H9 (cell line): Measurements from ENCODE around the gene FRMD1. TPM values are rescaled to one million over a fixed set of nuclear protein-coding genes. Genes with fewer than 3 reads are reported as not detected.

Source experiments
- DNase-seq: peaks from one replicate; pipeline ENCODE4 v3.0.0-alpha.2; 2017
- H2AFZ ChIP-seq: one replicate; pipeline ENCODE4 v1.6.1; 2013; ENCODE audit warnings: mild to moderate bottlenecking, low read length, control low read depth, moderate library complexity
- H2AK5ac ChIP-seq: 2 replicates; pipeline ENCODE4 v1.6.1; 2013; ENCODE audit warnings: low read length, control low read depth, mixed read lengths; ENCODE audit not compliant: insufficient read length
- H2BK120ac ChIP-seq: one replicate; pipeline ENCODE4 v1.6.1; 2013; ENCODE audit warnings: low read depth, mild to moderate bottlenecking, low read length, control low read depth, inconsistent platforms; ENCODE audit not compliant: poor library complexity, severe bottlenecking
- H2BK12ac ChIP-seq: 2 replicates; pipeline ENCODE4 v1.6.1; 2013; ENCODE audit warnings: low read length, control low read depth, mixed read lengths, low read depth; ENCODE audit not compliant: insufficient read length
- H2BK15ac ChIP-seq: 2 replicates; pipeline ENCODE4 v1.6.1; 2013; ENCODE audit warnings: low read depth, low read length, control low read depth
- H2BK20ac ChIP-seq: one replicate; pipeline ENCODE4 v1.6.1; 2013; ENCODE audit warnings: low read depth, mild to moderate bottlenecking, low read length, control low read depth, inconsistent platforms; ENCODE audit not compliant: poor library complexity, severe bottlenecking
- H2BK5ac ChIP-seq: 2 replicates; pipeline ENCODE4 v1.6.1; 2013; ENCODE audit warnings: low read length, control low read depth, mixed read lengths; ENCODE audit not compliant: insufficient read length
- H3K14ac ChIP-seq: 2 replicates; pipeline ENCODE4 v1.6.1; 2013; ENCODE audit warnings: low read length, control low read depth; ENCODE audit not compliant: insufficient read depth
- H3K18ac ChIP-seq: 2 replicates; pipeline ENCODE4 v1.6.1; 2013; ENCODE audit warnings: low read depth, mild to moderate bottlenecking, mixed read lengths, low read length, control low read depth; ENCODE audit not compliant: insufficient read length
- H3K23ac ChIP-seq: 2 replicates; pipeline ENCODE4 v1.6.1; 2013; ENCODE audit warnings: low read length, control low read depth, mixed read lengths, low read depth; ENCODE audit not compliant: insufficient read length
- H3K23me2 ChIP-seq: 2 replicates; pipeline ENCODE4 v1.6.1; 2013; ENCODE audit warnings: low read depth, mild to moderate bottlenecking, mixed read lengths, low read length, control low read depth; ENCODE audit not compliant: insufficient read length, poor library complexity, severe bottlenecking
- H3K27ac ChIP-seq: 2 replicates; pipeline ENCODE4 v1.5.1; 2013; ENCODE audit warnings: low read length, control low read depth, mixed read lengths, low read depth; ENCODE audit not compliant: insufficient read length
- H3K27me3 ChIP-seq: 2 replicates; pipeline ENCODE4 v1.6.1; 2013; ENCODE audit warnings: low read length, control low read depth, inconsistent platforms; ENCODE audit not compliant: insufficient read depth
- H3K4ac ChIP-seq: 2 replicates; pipeline ENCODE4 v1.6.1; 2013; ENCODE audit warnings: low read depth, mild to moderate bottlenecking, control low read depth, inconsistent platforms, low read length, moderate library complexity
- H3K4me1 ChIP-seq: 2 replicates; pipeline ENCODE4 v1.6.1; 2013; ENCODE audit warnings: low read length, control low read depth, inconsistent platforms; ENCODE audit not compliant: insufficient read depth
- H3K4me2 ChIP-seq: 2 replicates; pipeline ENCODE4 v1.6.1; 2013; ENCODE audit warnings: low read length, control low read depth, mixed read lengths; ENCODE audit not compliant: insufficient read length, insufficient read depth
- H3K56ac ChIP-seq: 2 replicates; pipeline ENCODE4 v1.6.1; 2013; ENCODE audit warnings: low read depth, mild to moderate bottlenecking, mixed read lengths, low read length, control low read depth; ENCODE audit not compliant: insufficient read length
- H3K79me1 ChIP-seq: 2 replicates; pipeline ENCODE4 v1.6.1; 2013; ENCODE audit warnings: low read depth, mild to moderate bottlenecking, moderate library complexity, low read length, control low read depth, inconsistent platforms; ENCODE audit not compliant: insufficient read depth, poor library complexity, severe bottlenecking
- H3K79me2 ChIP-seq: 2 replicates; pipeline ENCODE4 v1.6.1; 2013; ENCODE audit warnings: low read length, control low read depth, inconsistent platforms; ENCODE audit not compliant: insufficient read depth
- H3K9ac ChIP-seq: 2 replicates; pipeline ENCODE4 v1.6.1; 2013; ENCODE audit warnings: low read length, control low read depth, mixed read lengths; ENCODE audit not compliant: insufficient read length; ENCODE audit errors: extremely low read depth
- H3K9me3 ChIP-seq: one replicate; pipeline ENCODE4 v1.6.1; 2013; ENCODE audit warnings: low read depth, low read length, inconsistent platforms; ENCODE audit not compliant: control insufficient read depth
- H3T11ph ChIP-seq: one replicate; pipeline ENCODE4 v1.6.1; 2013; ENCODE audit warnings: mild to moderate bottlenecking, low read length, control low read depth, inconsistent platforms
- H4K20me1 ChIP-seq: one replicate; pipeline ENCODE4 v1.6.1; 2013; ENCODE audit not compliant: control insufficient read depth, insufficient read length, insufficient read depth
- H4K5ac ChIP-seq: 2 replicates; pipeline ENCODE4 v1.6.1; 2013; ENCODE audit warnings: low read depth, mild to moderate bottlenecking, mixed read lengths, low read length, control low read depth; ENCODE audit not compliant: insufficient read length
- H4K8ac ChIP-seq: replicated peaks from 2 replicates; pipeline ENCODE4 v1.6.1; 2013; ENCODE audit warnings: low read length, control low read depth, mixed read lengths, low read depth; ENCODE audit not compliant: insufficient read length
- H4K91ac ChIP-seq: 2 replicates; pipeline ENCODE4 v1.6.1; 2013; ENCODE audit warnings: low read depth, mild to moderate bottlenecking, moderate library complexity, mixed read lengths, low read length, control low read depth; ENCODE audit not compliant: insufficient read length
- H3K27ac Mint-ChIP-seq, 3 experiments: 2 replicates in 2 of 3; 3 replicates in 1 of 3; pipeline ENCODE4 v1.8.0; 2020 to 2021; ENCODE audit warnings: mixed read lengths in 3 of 3, mild to moderate bottlenecking in 1 of 3, moderate library complexity in 1 of 3
- H3K27me3 Mint-ChIP-seq: 2 replicates; pipeline ENCODE4 v1.8.0; 2021; ENCODE audit warnings: low read depth, mild to moderate bottlenecking, moderate library complexity, mixed read lengths
- H3K36me3 Mint-ChIP-seq, 3 experiments: 2 replicates in 2 of 3; 3 replicates in 1 of 3; pipeline ENCODE4 v1.8.0; 2020 to 2021; ENCODE audit warnings: low read depth in 3 of 3, mixed read lengths in 3 of 3; ENCODE audit not compliant: insufficient read depth in 1 of 3
- H3K4me1 Mint-ChIP-seq, 2 experiments: 2 replicates each; pipeline ENCODE4 v1.8.0; 2020; ENCODE audit warnings: mixed read lengths in 2 of 2
- H3K4me3 Mint-ChIP-seq, 2 experiments: 2 replicates in 1 of 2; 3 replicates in 1 of 2; pipeline ENCODE4 v1.8.0; 2020 to 2021; ENCODE audit warnings: mild to moderate bottlenecking in 2 of 2, mixed read lengths in 2 of 2, moderate library complexity in 1 of 2
- H3K9me3 Mint-ChIP-seq, 2 experiments: 2 replicates in 1 of 2; 3 replicates in 1 of 2; pipeline ENCODE4 v1.8.0; 2020; ENCODE audit warnings: mild to moderate bottlenecking in 2 of 2, mixed read lengths in 2 of 2, moderate library complexity in 1 of 2
- WGBS: extraction: QIAGEN DNeasy Blood & Tissue Kit; methylation state at CpG from one replicate; pipeline ENCODE4 v1.1.7; 2013; ENCODE audit warnings: missing lambda C conversion rate, low lambda C conversion rate, mixed read lengths; ENCODE audit not compliant: insufficient read length; ENCODE audit errors: extremely low coverage; 5-methylcytosine and 5-hydroxymethylcytosine counted together
- total RNA-seq: library from RNA; stranded (reverse); gene quantifications from 2 replicates; pipeline ENCODE4 v1.2.1, GENCODE V29; 2021
- TF ChIP-seq, protein P1 (sequence below): fragments of 200-600 bp; sonication (generic); conservative IDR thresholded peaks from 3 replicates; pipeline ENCODE4 v1.8.0; 2021; ENCODE audit warnings: antibody characterized with exemption, mild to moderate bottlenecking

FRMD1 gene
- total RNA-seq, 1 experiment from 2014 or later, result not detected

- no peaks in the 10 kb centered on the region for H3K9me3 ChIP-seq
- Mint-ChIP-seq H3K27ac (no peak overlapping the region), H3K4me1 (peaks cover 30 to 40% of the 10 kb centered on the region in 2 experiments), H3K36me3 (no peaks in the 10 kb centered on the region), H3K4me3 (no peak overlapping the region), H3K9me3 (no peaks in the 10 kb centered on the region), H3K27me3 (peaks cover 3% of the 10 kb centered on the region)
- H3K27me3 ChIP-seq, result no peaks in the 10 kb centered on the region
- no peak overlapping the region for H3K4ac ChIP-seq
- H4K91ac ChIP-seq, result no peak overlapping the region
- H4K8ac ChIP-seq, result no peak overlapping the region
- no peak overlapping the region for H3K27ac ChIP-seq
- no peak overlapping the region for H3K4me2 ChIP-seq
- no peak overlapping the region for H2BK20ac ChIP-seq
- H3T11ph ChIP-seq, result no peak overlapping the region
- no peak overlapping the region for H2BK5ac ChIP-seq
- peaks cover 6% of the 10 kb centered on the region; the same call in 1 of the 2 replicates for H3K4me1 ChIP-seq
- no peak overlapping the region for H2BK12ac ChIP-seq
- H3K23me2 ChIP-seq, result no peaks in the 10 kb centered on the region
- no peaks in the 10 kb centered on the region for H3K79me2 ChIP-seq
- no peak overlapping the region for H2AK5ac ChIP-seq
- no peak overlapping the region for H3K56ac ChIP-seq
- no CpG with 5 or more reads among the region's 26 CpGs for WGBS
- H3K9ac ChIP-seq, result no peak overlapping the region
- no peak overlapping the region for H3K23ac ChIP-seq
- H4K5ac ChIP-seq, result no peak overlapping the region
- H2BK120ac ChIP-seq, result no peak overlapping the region
- DNase-seq, result no peak
- H4K20me1 ChIP-seq, result no peaks in the 10 kb centered on the region
- no peak overlapping the region for H2AFZ ChIP-seq
- no peak overlapping the region for H3K14ac ChIP-seq
- H3K18ac ChIP-seq, result no peak overlapping the region
- H3K79me1 ChIP-seq, result no peaks in the 10 kb centered on the region
- TF ChIP-seq, protein P1, sequence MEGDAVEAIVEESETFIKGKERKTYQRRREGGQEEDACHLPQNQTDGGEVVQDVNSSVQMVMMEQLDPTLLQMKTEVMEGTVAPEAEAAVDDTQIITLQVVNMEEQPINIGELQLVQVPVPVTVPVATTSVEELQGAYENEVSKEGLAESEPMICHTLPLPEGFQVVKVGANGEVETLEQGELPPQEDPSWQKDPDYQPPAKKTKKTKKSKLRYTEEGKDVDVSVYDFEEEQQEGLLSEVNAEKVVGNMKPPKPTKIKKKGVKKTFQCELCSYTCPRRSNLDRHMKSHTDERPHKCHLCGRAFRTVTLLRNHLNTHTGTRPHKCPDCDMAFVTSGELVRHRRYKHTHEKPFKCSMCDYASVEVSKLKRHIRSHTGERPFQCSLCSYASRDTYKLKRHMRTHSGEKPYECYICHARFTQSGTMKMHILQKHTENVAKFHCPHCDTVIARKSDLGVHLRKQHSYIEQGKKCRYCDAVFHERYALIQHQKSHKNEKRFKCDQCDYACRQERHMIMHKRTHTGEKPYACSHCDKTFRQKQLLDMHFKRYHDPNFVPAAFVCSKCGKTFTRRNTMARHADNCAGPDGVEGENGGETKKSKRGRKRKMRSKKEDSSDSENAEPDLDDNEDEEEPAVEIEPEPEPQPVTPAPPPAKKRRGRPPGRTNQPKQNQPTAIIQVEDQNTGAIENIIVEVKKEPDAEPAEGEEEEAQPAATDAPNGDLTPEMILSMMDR, result no peak
- no peak overlapping the region for H2BK15ac ChIP-seq
Observed at GRCh38 chr6:168100011-168100802, 21.2 kb upstream of the FRMD1 start.
